K562 (cell line): ENCODE measurements around the gene TENM4. TPM values are rescaled to one million over a fixed set of nuclear protein-coding genes. Genes with fewer than 3 reads are reported as not detected.

Experiments
- ATAC-seq: fragments of 200-7000 bp; cut with Tn5 transposase; 3 replicates; pipeline ENCODE4 v1.9.1; 2020; ENCODE audit warnings: moderate library complexity
- BruUV-seq: library from RNA; stranded (reverse); fragments of 400-500 nt; replicated peaks from 2 replicates; lab custom pipeline; 2021; lab: Mats Ljungman, UMichigan
- CTCF ChIA-PET: fragments of 300-600 bp; formaldehyde crosslinking; extraction: SDS; loops from one replicate; lab custom pipeline; 2021; ENCODE audit warnings: low intra/inter-chr PET ratio; lab: Yijun Ruan, JAX
- POLR2A ChIA-PET: fragments of 300-600, 350-650 bp; sonication (Branson Sonifier 250); formaldehyde crosslinking; extraction: SDS; loops from one replicate; lab custom pipeline; 2021; ENCODE audit warnings: antibody characterized with exemption, inconsistent platforms; lab: Yijun Ruan, JAX
- DNase-seq, 4 experiments: peaks; one replicate each; pipeline versions ENCODE4 v3.0.0 to v3.0.0-alpha.2; 2011 to 2018; ENCODE audit warnings: low spot score in 3 of 4, mixed read lengths in 3 of 4; ENCODE audit errors: extremely low read depth in 1 of 4
- FAIRE-seq: peaks from 2 replicates; lab custom pipeline; 2011; peaks lifted over from hg19 to GRCh38; lab: Jason Lieb, UNC
- H2AFZ ChIP-seq: 2 replicates; pipeline ENCODE4 v1.6.0; 2011; ENCODE audit warnings: low read depth, low read length, control low read depth, inconsistent platforms
- H3K27ac ChIP-seq: fragments of 200-600 bp; 3 replicates; pipeline ENCODE4 v1.8.0; 2011; ENCODE audit warnings: low read depth, mild to moderate bottlenecking, control low read depth, inconsistent platforms, low read length, moderate library complexity, mixed read lengths; ENCODE audit errors: extremely low read depth
- H3K27me3 ChIP-seq, 2 experiments: fragments of 300-600 bp in 1 of 2; 2 replicates in 1 of 2; 3 replicates in 1 of 2; pipeline versions ENCODE4 v1.6.0 to v1.8.0; 2011; ENCODE audit warnings: inconsistent platforms in 2 of 2, low read length in 2 of 2, mild to moderate bottlenecking in 1 of 2, mixed read lengths in 1 of 2, moderate library complexity in 1 of 2; ENCODE audit not compliant: control insufficient read depth in 2 of 2, insufficient read depth in 2 of 2
- H3K36me3 ChIP-seq: fragments of 300-600 bp; 3 replicates; pipeline ENCODE4 v1.8.0; 2011; ENCODE audit warnings: mild to moderate bottlenecking, low read length, inconsistent platforms; ENCODE audit not compliant: control insufficient read depth, insufficient read depth
- H3K4me1 ChIP-seq, 2 experiments: fragments of 200-600 bp in 1 of 2; replicated peaks in 1 of 2; 2 replicates in 1 of 2; 3 replicates in 1 of 2; pipeline versions ENCODE4 v1.5.1 to v1.8.0; 2011; ENCODE audit warnings: inconsistent platforms in 2 of 2, low read length in 2 of 2, mild to moderate bottlenecking in 1 of 2, mixed read lengths in 1 of 2, moderate library complexity in 1 of 2; ENCODE audit not compliant: control insufficient read depth in 2 of 2, insufficient read depth in 2 of 2
- H3K4me2 ChIP-seq: 2 replicates; pipeline ENCODE4 v1.6.1; 2011; ENCODE audit warnings: low read length, control low read depth, inconsistent platforms, mixed read lengths; ENCODE audit not compliant: insufficient read depth
- H3K4me3 ChIP-seq: fragments of 200-600 bp; sonication (generic), shearing (Covaris generic); 2 replicates; pipeline ENCODE4 v1.5.1; 2016; ENCODE audit warnings: control low read depth, inconsistent platforms
- H3K79me2 ChIP-seq: fragments of 200-600 bp; 3 replicates; pipeline ENCODE4 v1.8.0; 2011; ENCODE audit warnings: low read length, inconsistent platforms; ENCODE audit not compliant: control insufficient read depth, insufficient read depth
- H3K9ac ChIP-seq, 2 experiments: 2 replicates each; pipeline versions ENCODE4 v1.6.0 to v1.6.1; 2011; ENCODE audit warnings: low read depth in 2 of 2, low read length in 2 of 2, control low read depth in 1 of 2, inconsistent platforms in 1 of 2, mild to moderate bottlenecking in 1 of 2, mixed read lengths in 1 of 2; ENCODE audit not compliant: insufficient read depth in 1 of 2
- H3K9me1 ChIP-seq: one replicate; pipeline ENCODE4 v1.6.0; 2011; ENCODE audit warnings: inconsistent platforms, mild to moderate bottlenecking, low read length, moderate library complexity; ENCODE audit not compliant: control insufficient read depth, insufficient read depth
- H3K9me3 ChIP-seq: replicated peaks from 2 replicates; pipeline ENCODE4 v1.5.1; 2011; ENCODE audit warnings: low read depth, low read length, inconsistent platforms; ENCODE audit not compliant: control insufficient read depth, insufficient read depth
- H4K20me1 ChIP-seq: replicated peaks from 2 replicates; pipeline ENCODE4 v1.6.1; 2011; ENCODE audit warnings: low read length, inconsistent platforms, mixed read lengths; ENCODE audit not compliant: control insufficient read depth, insufficient read depth
- ELF2 ChIP-seq: fragments of 250-450 bp; sonication (Bioruptor Pico); IDR thresholded peaks from 2 replicates; pipeline ENCODE4 v1.5.0; 2021; ENCODE audit warnings: mild to moderate bottlenecking
- U2AF1 ChIP-seq: fragments of 200-400 bp; formaldehyde crosslinking; optimal IDR thresholded peaks from 2 replicates; pipeline ENCODE3; 2017; ENCODE audit warnings: mild to moderate bottlenecking, low read depth, low read length, moderate library complexity
- WGBS: fragments of 100-300 bp; shearing (Covaris generic); methylation state at CpG from one replicate; pipeline ENCODE4 v1.1.6; 2016; ENCODE audit warnings: low coverage, mixed read lengths; ENCODE audit not compliant: insufficient coverage; ENCODE audit errors: missing lambda C conversion rate; 5-methylcytosine and 5-hydroxymethylcytosine counted together
- in situ Hi-C: fragments of 300-500 bp; cut with MboI; formaldehyde crosslinking; loops from 4 replicates; pipeline ENCODE4 v1.15.0; 2018; ENCODE audit warnings: inconsistent platforms, mixed read lengths
- intact Hi-C: fragments of 100-400 bp; cut with micrococcal nuclease; formaldehyde crosslinking; loops from 2 replicates; pipeline ENCODE4 v1.14.2; 2022
- polyA plus RNA-seq, 8 experiments: library from polyadenylated mRNA; depleted of rRNA in 4 of 8; stranded (reverse) in 5 of 8; unstranded in 3 of 8; fragments of >200 nt; fragmentation: Nextera tagmentation in 2 of 8; fragmentation: Illumina TruSeq in 1 of 8; extraction: Ambion mirVana in 2 of 8; extraction: Trizol in 1 of 8; gene quantifications; 2 replicates each; pipeline versions ENCODE4 v1.2.1 to v1.2.3, GENCODE V29; 2011 to 2014; ENCODE audit warnings: inconsistent platforms in 1 of 8, missing spikeins in 1 of 8
- total RNA-seq, 7 experiments: library from RNA; depleted of rRNA in 6 of 7; stranded (reverse); fragments of >200 nt in 6 of 7; fragmentation: Illumina TruSeq in 2 of 7; extraction: Trizol in 2 of 7; gene quantifications; 2 replicates each; pipeline versions ENCODE4 v1.2.1 to v1.2.3, GENCODE V29; 2011 to 2021; ENCODE audit warnings: low replicate concordance in 1 of 7
- TF ChIP-seq, protein P1 (sequence below): fragments of 250-450 bp; sonication (Bioruptor Pico); IDR thresholded peaks from 2 replicates; pipeline ENCODE4 v1.9.0; 2021; ENCODE audit warnings: mild to moderate bottlenecking, inconsistent platforms
- TF ChIP-seq, protein P2 (sequence below), 3 experiments: IDR thresholded peaks in 2 of 3; conservative IDR thresholded peaks in 1 of 3; 2 replicates each; pipeline ENCODE4 v1.5.1; 2011 to 2012; ENCODE audit warnings: low read length in 3 of 3, mild to moderate bottlenecking in 3 of 3, control low read depth in 2 of 3, improper control_type of control experiment in 1 of 3, inconsistent platforms in 1 of 3, low read depth in 1 of 3, mixed read lengths in 1 of 3, moderate library complexity in 1 of 3; ENCODE audit not compliant: insufficient read depth in 2 of 3
- TF ChIP-seq, protein P3 (sequence below): sonication (generic); formaldehyde crosslinking; IDR thresholded peaks from 2 replicates; pipeline ENCODE4 v1.9.0; 2022; ENCODE audit warnings: mild to moderate bottlenecking, missing genetic modification reagents
- TF ChIP-seq, protein P4 (sequence below): fragments of 250-450 bp; sonication (Bioruptor Pico); IDR thresholded peaks from 2 replicates; pipeline ENCODE4 v1.4.0; 2020; ENCODE audit warnings: mild to moderate bottlenecking, moderate library complexity

Gene TENM4
- total and polyA plus RNA-seq, 9 of the 15 experiments (the other 6 are each of a cell fraction or from before 2014, with no cell fraction given): 0.16 TPM; not detected in 8

DNA sequence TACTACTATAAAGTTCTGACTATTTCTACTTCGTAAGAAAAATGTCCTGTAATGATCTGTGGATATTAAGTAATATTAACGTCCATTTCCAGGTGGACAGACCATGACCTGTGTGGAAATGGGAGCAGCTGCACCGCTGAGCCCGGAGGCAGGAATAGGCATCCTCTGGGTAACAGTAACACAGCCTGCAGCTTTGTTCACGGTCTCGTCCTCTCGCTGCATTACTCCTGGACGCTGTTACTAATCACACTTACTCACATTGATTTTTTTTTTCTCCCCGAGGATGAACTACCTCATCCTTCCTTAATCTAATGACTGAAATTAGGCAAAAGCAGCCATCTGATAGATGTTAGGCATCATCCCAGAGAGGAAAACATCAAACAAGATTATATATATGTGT lies 520.5 kb downstream of the TENM4 start:
- DNase-seq: no peak
- Histone ChIP-seq H3K27ac (no peak overlapping the region), H3K9me1 (no peaks in the 10 kb centered on the region), H3K36me3 (no peaks in the 10 kb centered on the region), H3K4me3 (no peak overlapping the region), H3K79me2 (no peaks in the 10 kb centered on the region), H4K20me1 (no peaks in the 10 kb centered on the region), H3K4me1 (no peaks in the 10 kb centered on the region), H3K27me3 (peaks cover 0 to 5% of the 10 kb centered on the region in 2 experiments; a peak in 2 of 5 replicates), H3K9ac (no peak overlapping the region), H3K4me2 (no peak overlapping the region), H3K9me3 (no peaks in the 10 kb centered on the region), H2AFZ (no peak overlapping the region)
- in situ Hi-C loops: no loop called here
- intact Hi-C loops: no loop called here
- POLR2A ChIA-PET: no interaction called here
- no peak for ATAC-seq
- no peak for TF ChIP-seq ELF2 (CRISPR knock-in tag)
- TF ChIP-seq, protein P1, sequence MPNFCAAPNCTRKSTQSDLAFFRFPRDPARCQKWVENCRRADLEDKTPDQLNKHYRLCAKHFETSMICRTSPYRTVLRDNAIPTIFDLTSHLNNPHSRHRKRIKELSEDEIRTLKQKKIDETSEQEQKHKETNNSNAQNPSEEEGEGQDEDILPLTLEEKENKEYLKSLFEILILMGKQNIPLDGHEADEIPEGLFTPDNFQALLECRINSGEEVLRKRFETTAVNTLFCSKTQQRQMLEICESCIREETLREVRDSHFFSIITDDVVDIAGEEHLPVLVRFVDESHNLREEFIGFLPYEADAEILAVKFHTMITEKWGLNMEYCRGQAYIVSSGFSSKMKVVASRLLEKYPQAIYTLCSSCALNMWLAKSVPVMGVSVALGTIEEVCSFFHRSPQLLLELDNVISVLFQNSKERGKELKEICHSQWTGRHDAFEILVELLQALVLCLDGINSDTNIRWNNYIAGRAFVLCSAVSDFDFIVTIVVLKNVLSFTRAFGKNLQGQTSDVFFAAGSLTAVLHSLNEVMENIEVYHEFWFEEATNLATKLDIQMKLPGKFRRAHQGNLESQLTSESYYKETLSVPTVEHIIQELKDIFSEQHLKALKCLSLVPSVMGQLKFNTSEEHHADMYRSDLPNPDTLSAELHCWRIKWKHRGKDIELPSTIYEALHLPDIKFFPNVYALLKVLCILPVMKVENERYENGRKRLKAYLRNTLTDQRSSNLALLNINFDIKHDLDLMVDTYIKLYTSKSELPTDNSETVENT (CRISPR knock-in tag): no peak
- no TSS peak for BruUV-seq
- CTCF ChIA-PET: no interaction called here
- 1% methylated on average over 9 of the region's 9 CpGs for WGBS
- FAIRE-seq: no peak

DNA sequence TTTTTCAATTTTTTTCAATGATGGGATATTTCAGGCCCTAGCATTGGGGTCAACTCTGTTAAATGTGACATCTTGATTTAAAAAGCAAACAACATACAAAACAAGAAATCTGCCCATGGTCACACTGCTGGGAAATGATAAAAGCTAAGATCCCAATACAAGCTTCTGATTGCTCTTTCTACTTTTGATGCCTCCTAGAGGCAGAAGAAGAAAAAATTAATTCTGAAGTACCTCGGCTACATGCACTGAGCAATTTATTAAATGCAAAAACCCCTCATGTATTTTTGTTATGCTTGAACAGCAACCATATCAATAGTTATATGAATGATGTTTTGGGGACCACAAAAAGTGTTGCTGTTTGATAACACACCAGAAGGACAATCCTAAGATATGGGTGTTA lies 524.1 kb downstream of the TENM4 start:
- intact Hi-C loops (no loop called here), in situ Hi-C loops (no loop called here)
- ATAC-seq (no peak), FAIRE-seq (no peak), DNase-seq (no peak)
- Histone ChIP-seq H3K79me2 (no peaks in the 10 kb centered on the region), H3K27me3 (peaks cover 0 to 13% of the 10 kb centered on the region in 2 experiments; a peak in 2 of 5 replicates), H4K20me1 (no peaks in the 10 kb centered on the region), H3K36me3 (no peaks in the 10 kb centered on the region), H3K9me3 (no peaks in the 10 kb centered on the region), H3K4me3 (no peak overlapping the region), H2AFZ (no peak overlapping the region), H3K4me1 (no peaks in the 10 kb centered on the region), H3K9me1 (no peaks in the 10 kb centered on the region), H3K9ac (no peak overlapping the region), H3K27ac (no peak overlapping the region), H3K4me2 (no peak overlapping the region)
- 0% methylated on average over 1 of the region's 1 CpG for WGBS
- BruUV-seq: no TSS peak
- ChIA-PET POLR2A (no interaction called here), CTCF (no interaction called here)
- no peak for TF ChIP-seq ELF2 (CRISPR knock-in tag)
- TF ChIP-seq, protein P2, sequence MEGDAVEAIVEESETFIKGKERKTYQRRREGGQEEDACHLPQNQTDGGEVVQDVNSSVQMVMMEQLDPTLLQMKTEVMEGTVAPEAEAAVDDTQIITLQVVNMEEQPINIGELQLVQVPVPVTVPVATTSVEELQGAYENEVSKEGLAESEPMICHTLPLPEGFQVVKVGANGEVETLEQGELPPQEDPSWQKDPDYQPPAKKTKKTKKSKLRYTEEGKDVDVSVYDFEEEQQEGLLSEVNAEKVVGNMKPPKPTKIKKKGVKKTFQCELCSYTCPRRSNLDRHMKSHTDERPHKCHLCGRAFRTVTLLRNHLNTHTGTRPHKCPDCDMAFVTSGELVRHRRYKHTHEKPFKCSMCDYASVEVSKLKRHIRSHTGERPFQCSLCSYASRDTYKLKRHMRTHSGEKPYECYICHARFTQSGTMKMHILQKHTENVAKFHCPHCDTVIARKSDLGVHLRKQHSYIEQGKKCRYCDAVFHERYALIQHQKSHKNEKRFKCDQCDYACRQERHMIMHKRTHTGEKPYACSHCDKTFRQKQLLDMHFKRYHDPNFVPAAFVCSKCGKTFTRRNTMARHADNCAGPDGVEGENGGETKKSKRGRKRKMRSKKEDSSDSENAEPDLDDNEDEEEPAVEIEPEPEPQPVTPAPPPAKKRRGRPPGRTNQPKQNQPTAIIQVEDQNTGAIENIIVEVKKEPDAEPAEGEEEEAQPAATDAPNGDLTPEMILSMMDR (IDR thresholded peaks at IDR 0.05 in 2 of 3, conservative IDR thresholded peaks at IDR 0.05 in 1 of 3; ENCODE audit: insufficient read depth in 2 of 3, low read depth in 1 of 3, low read length in 3 of 3): no peak; a peak in 2 of 6 replicates
- TF ChIP-seq, protein P3, sequence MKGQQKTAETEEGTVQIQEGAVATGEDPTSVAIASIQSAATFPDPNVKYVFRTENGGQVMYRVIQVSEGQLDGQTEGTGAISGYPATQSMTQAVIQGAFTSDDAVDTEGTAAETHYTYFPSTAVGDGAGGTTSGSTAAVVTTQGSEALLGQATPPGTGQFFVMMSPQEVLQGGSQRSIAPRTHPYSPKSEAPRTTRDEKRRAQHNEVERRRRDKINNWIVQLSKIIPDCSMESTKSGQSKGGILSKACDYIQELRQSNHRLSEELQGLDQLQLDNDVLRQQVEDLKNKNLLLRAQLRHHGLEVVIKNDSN: no peak
- TF ChIP-seq U2AF1: no peak
- TF ChIP-seq, protein P4, sequence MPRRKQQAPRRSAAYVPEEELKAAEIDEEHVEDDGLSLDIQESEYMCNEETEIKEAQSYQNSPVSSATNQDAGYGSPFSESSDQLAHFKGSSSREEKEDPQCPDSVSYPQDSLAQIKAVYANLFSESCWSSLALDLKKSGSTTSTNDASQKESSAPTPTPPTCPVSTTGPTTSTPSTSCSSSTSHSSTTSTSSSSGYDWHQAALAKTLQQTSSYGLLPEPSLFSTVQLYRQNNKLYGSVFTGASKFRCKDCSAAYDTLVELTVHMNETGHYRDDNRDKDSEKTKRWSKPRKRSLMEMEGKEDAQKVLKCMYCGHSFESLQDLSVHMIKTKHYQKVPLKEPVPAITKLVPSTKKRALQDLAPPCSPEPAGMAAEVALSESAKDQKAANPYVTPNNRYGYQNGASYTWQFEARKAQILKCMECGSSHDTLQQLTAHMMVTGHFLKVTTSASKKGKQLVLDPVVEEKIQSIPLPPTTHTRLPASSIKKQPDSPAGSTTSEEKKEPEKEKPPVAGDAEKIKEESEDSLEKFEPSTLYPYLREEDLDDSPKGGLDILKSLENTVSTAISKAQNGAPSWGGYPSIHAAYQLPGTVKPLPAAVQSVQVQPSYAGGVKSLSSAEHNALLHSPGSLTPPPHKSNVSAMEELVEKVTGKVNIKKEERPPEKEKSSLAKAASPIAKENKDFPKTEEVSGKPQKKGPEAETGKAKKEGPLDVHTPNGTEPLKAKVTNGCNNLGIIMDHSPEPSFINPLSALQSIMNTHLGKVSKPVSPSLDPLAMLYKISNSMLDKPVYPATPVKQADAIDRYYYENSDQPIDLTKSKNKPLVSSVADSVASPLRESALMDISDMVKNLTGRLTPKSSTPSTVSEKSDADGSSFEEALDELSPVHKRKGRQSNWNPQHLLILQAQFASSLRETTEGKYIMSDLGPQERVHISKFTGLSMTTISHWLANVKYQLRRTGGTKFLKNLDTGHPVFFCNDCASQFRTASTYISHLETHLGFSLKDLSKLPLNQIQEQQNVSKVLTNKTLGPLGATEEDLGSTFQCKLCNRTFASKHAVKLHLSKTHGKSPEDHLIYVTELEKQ: no peak
